HepG2 (cell line): Measurements from ENCODE around the gene P2RX1. TPM values are rescaled to one million over a fixed set of nuclear protein-coding genes. Genes with fewer than 3 reads are reported as not detected.

Source experiments
- ATAC-seq: fragments of 200-7000 bp; cut with Tn5 transposase; 3 replicates; pipeline ENCODE4 v1.9.1; 2020; ENCODE audit warnings: mild to moderate bottlenecking, moderate library complexity
- BruUV-seq: library from RNA; stranded (reverse); fragments of 400-500 nt; replicated peaks from 2 replicates; lab custom pipeline; 2021; lab: Mats Ljungman, UMichigan
- CTCF ChIA-PET: fragments of 300-600 bp; formaldehyde crosslinking; extraction: SDS; loops from one replicate; lab custom pipeline; 2021; ENCODE audit warnings: low total read pairs, inconsistent platforms, low intra/inter-chr PET ratio; lab: Yijun Ruan, JAX
- POLR2A ChIA-PET: fragments of 350-600 bp; sonication (Branson Sonifier 250); formaldehyde crosslinking; loops from one replicate; lab custom pipeline; 2020; ENCODE audit warnings: antibody characterized with exemption, inconsistent platforms; lab: Yijun Ruan, JAX
- DNase-seq: peaks from one replicate; pipeline ENCODE4 v3.0.0-alpha.2; 2015; ENCODE audit warnings: low spot score
- FAIRE-seq: peaks from 3 replicates; lab custom pipeline; 2011; peaks lifted over from hg19 to GRCh38; lab: Jason Lieb, UNC
- H2AFZ ChIP-seq: one replicate; pipeline ENCODE4 v1.6.1; 2011; ENCODE audit warnings: low read length, inconsistent platforms
- H3K27ac ChIP-seq: fragments of 300-600 bp; 3 replicates; pipeline ENCODE4 v1.8.0; 2011; ENCODE audit warnings: mixed run types, mild to moderate bottlenecking, mixed read lengths, low read length, inconsistent platforms; ENCODE audit not compliant: insufficient read depth; ENCODE audit errors: extremely low read length
- H3K27me3 ChIP-seq, 2 experiments: fragments of 200-600 bp in 1 of 2; 2 replicates in 1 of 2; 3 replicates in 1 of 2; pipeline versions ENCODE4 v1.6.0 to v1.8.0; 2011; ENCODE audit warnings: low read length in 2 of 2, mild to moderate bottlenecking in 2 of 2, moderate library complexity in 2 of 2, inconsistent platforms in 1 of 2; ENCODE audit not compliant: insufficient read depth in 2 of 2, control insufficient read depth in 1 of 2
- H3K36me3 ChIP-seq, 2 experiments: fragments of 200-600 bp in 1 of 2; replicated peaks in 1 of 2; 2 replicates in 1 of 2; 3 replicates in 1 of 2; pipeline versions ENCODE4 v1.5.1 to v1.8.0; 2011; ENCODE audit warnings: low read length in 2 of 2, inconsistent platforms in 1 of 2; ENCODE audit not compliant: insufficient read depth in 2 of 2, control insufficient read depth in 1 of 2
- H3K4me1 ChIP-seq: 2 replicates; pipeline ENCODE4 v1.5.1; 2012; ENCODE audit warnings: low read length, inconsistent platforms; ENCODE audit not compliant: insufficient read depth
- H3K4me2 ChIP-seq: 2 replicates; pipeline ENCODE4 v1.6.0; 2011; ENCODE audit warnings: low read depth, low read length, inconsistent platforms
- H3K4me3 ChIP-seq, 3 experiments: fragments of 200-600 bp in 1 of 3; sonication (generic), shearing (Covaris generic) in 1 of 3; replicated peaks in 1 of 3; 2 replicates each; pipeline ENCODE4 v1.5.1; 2011 to 2016; ENCODE audit warnings: low read length in 3 of 3, inconsistent platforms in 2 of 3, low read depth in 2 of 3, mild to moderate bottlenecking in 2 of 3, control low read depth in 1 of 3, mixed read lengths in 1 of 3; ENCODE audit not compliant: insufficient read depth in 1 of 3
- H3K79me2 ChIP-seq: one replicate; pipeline ENCODE4 v1.6.1; 2011; ENCODE audit warnings: low read length, inconsistent platforms; ENCODE audit not compliant: insufficient read depth
- H3K9ac ChIP-seq: 2 replicates; pipeline ENCODE4 v1.6.0; 2011; ENCODE audit warnings: mild to moderate bottlenecking, low read depth, low read length, inconsistent platforms; ENCODE audit not compliant: insufficient read depth
- H3K9me3 ChIP-seq: 2 replicates; pipeline ENCODE4 v1.5.1; 2012; ENCODE audit warnings: mild to moderate bottlenecking, low read length
- H4K20me1 ChIP-seq: 2 replicates; pipeline ENCODE4 v1.6.0; 2011; ENCODE audit warnings: inconsistent platforms, mild to moderate bottlenecking, low read length, moderate library complexity; ENCODE audit not compliant: insufficient read depth
- CBX1 ChIP-seq: IDR thresholded peaks from one replicate; pipeline ENCODE4 v1.6.1; 2016; ENCODE audit warnings: antibody characterized with exemption, low read depth
- ETV6 ChIP-seq: sonication (generic); formaldehyde crosslinking; conservative IDR thresholded peaks from 2 replicates; pipeline ENCODE4 v1.4.0; 2020; ENCODE audit warnings: missing genetic modification reagents
- HDAC2 ChIP-seq: sonication (generic); formaldehyde crosslinking; IDR thresholded peaks from 2 replicates; pipeline ENCODE4 v1.4.0; 2020; ENCODE audit warnings: missing genetic modification reagents
- SIN3B ChIP-seq: fragments of 150-350 bp; IDR thresholded peaks from 2 replicates; pipeline ENCODE4 v1.6.1; 2014; ENCODE audit warnings: low read length
- ZFP62 ChIP-seq: sonication (generic); formaldehyde crosslinking; IDR thresholded peaks from 2 replicates; pipeline ENCODE4 v1.4.0; 2020; ENCODE audit warnings: missing genetic modification reagents
- ZNF138 ChIP-seq: sonication (generic); formaldehyde crosslinking; IDR thresholded peaks from 2 replicates; pipeline ENCODE4 v1.5.0; 2020; ENCODE audit warnings: mild to moderate bottlenecking, low read depth, missing genetic modification reagents
- ZNF234 ChIP-seq: sonication (generic); formaldehyde crosslinking; conservative IDR thresholded peaks from 2 replicates; pipeline ENCODE4 v1.5.1; 2020; ENCODE audit warnings: mild to moderate bottlenecking, missing genetic modification reagents
- ZNF329 ChIP-seq: sonication (generic); formaldehyde crosslinking; IDR thresholded peaks from 2 replicates; pipeline ENCODE4 v1.9.0; 2021; ENCODE audit warnings: low read depth, mild to moderate bottlenecking, missing genetic modification reagents
- ZNF383 ChIP-seq: sonication (generic); formaldehyde crosslinking; IDR thresholded peaks from 2 replicates; pipeline ENCODE4 v1.4.0; 2020; ENCODE audit warnings: missing genetic modification reagents, mild to moderate bottlenecking, borderline replicate concordance
- ZNF577 ChIP-seq: sonication (generic); formaldehyde crosslinking; IDR thresholded peaks from 2 replicates; pipeline ENCODE4 v1.4.0; 2020; ENCODE audit warnings: mild to moderate bottlenecking, low read depth, missing genetic modification reagents, borderline replicate concordance
- WGBS: methylation state at CpG from one replicate; pipeline ENCODE4 v1.1.6; 2017; ENCODE audit warnings: low lambda C conversion rate; 5-methylcytosine and 5-hydroxymethylcytosine counted together
- in situ Hi-C: cut with HindIII; loops from 2 replicates; pipeline ENCODE4 v1.10.0; 2017; ENCODE audit warnings: low pct_unique_long_range_greater_than_20kb; ENCODE audit not compliant: extremely low pct_ligation_motif_present
- intact Hi-C: fragments of 100-400 bp; cut with micrococcal nuclease; formaldehyde crosslinking; loops from one replicate; pipeline ENCODE4 v1.10.0; 2022; ENCODE audit not compliant: unreplicated experiment
- polyA plus RNA-seq, 8 experiments: library from polyadenylated mRNA; depleted of rRNA in 3 of 8; stranded (reverse) in 7 of 8; unstranded in 1 of 8; fragments of >200 nt; fragmentation: Illumina TruSeq in 4 of 8; extraction: Trizol in 4 of 8; gene quantifications; 2 replicates each; pipeline versions ENCODE4 v1.2.1 to v1.2.3, GENCODE V29; 2011 to 2016; ENCODE audit warnings: low read depth in 4 of 8, missing spikeins in 1 of 8, mixed read lengths in 1 of 8; ENCODE audit not compliant: insufficient read depth in 1 of 8
- total RNA-seq, 5 experiments: library from RNA; depleted of rRNA; stranded (reverse); fragments of >200 nt; fragmentation: Illumina TruSeq; extraction: Trizol; gene quantifications; 2 replicates each; pipeline ENCODE4 v1.2.3, GENCODE V29; 2016; ENCODE audit warnings: low read depth in 1 of 5
- TF ChIP-seq, protein P1 (sequence below): fragments of 450-650 bp; IDR thresholded peaks from 2 replicates; pipeline ENCODE4 v1.6.1; 2017; ENCODE audit warnings: mild to moderate bottlenecking

Gene P2RX1
- total and polyA plus RNA-seq, 2 of the 13 experiments (the other 11 are each of a cell fraction or from before 2014, with no cell fraction given) = 0.04 to 0.50 TPM

DNA sequence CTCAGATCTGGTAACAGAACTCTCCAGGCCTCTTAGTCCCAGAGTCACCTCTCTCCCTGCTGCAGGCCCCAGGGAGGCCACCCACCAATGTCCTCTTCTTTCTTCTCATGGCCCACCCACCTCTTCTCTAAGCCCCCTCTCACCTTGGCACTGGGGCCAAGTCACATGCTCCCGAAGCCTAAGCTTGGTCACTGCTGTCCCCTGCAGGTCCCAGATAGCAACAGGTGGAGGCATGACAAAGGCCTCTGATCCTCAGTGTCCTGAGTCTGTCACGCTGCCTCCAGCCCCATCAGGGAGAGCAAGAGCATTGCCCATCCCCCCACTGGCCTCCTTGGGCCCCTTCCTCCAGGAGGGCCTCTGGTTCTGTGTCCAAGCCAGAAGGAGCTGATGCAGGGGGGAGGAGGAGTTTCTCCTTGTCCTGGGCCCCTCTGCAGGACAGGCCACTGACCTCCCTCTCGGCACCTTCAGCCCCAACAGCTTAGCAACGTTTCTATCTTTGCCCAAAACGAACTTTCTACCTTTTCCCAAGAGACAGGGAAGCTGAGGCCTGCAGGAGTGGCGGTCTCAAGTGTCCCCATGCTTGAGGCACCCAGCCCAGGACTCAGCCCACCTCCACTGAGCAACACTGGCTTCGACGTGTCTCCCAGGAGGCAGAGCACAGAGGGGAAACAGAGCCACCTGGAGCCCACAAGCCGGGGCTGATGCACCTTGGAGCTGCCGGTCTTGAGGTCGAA lies 8.6 kb downstream of the P2RX1 start (continued):
- no peak for TF ChIP-seq ZFP62 (CRISPR knock-in tag)
- TF ChIP-seq ZNF138 (CRISPR knock-in tag) = no peak
- TF ChIP-seq ZNF383 (CRISPR knock-in tag) = no peak
- no peak for TF ChIP-seq SIN3B
- TF ChIP-seq CBX1 = no peak
- TF ChIP-seq HDAC2 (CRISPR knock-in tag) = no peak
- TF ChIP-seq, protein P1, sequence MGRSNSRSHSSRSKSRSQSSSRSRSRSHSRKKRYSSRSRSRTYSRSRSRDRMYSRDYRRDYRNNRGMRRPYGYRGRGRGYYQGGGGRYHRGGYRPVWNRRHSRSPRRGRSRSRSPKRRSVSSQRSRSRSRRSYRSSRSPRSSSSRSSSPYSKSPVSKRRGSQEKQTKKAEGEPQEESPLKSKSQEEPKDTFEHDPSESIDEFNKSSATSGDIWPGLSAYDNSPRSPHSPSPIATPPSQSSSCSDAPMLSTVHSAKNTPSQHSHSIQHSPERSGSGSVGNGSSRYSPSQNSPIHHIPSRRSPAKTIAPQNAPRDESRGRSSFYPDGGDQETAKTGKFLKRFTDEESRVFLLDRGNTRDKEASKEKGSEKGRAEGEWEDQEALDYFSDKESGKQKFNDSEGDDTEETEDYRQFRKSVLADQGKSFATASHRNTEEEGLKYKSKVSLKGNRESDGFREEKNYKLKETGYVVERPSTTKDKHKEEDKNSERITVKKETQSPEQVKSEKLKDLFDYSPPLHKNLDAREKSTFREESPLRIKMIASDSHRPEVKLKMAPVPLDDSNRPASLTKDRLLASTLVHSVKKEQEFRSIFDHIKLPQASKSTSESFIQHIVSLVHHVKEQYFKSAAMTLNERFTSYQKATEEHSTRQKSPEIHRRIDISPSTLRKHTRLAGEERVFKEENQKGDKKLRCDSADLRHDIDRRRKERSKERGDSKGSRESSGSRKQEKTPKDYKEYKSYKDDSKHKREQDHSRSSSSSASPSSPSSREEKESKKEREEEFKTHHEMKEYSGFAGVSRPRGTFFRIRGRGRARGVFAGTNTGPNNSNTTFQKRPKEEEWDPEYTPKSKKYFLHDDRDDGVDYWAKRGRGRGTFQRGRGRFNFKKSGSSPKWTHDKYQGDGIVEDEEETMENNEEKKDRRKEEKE = no peak

DNA sequence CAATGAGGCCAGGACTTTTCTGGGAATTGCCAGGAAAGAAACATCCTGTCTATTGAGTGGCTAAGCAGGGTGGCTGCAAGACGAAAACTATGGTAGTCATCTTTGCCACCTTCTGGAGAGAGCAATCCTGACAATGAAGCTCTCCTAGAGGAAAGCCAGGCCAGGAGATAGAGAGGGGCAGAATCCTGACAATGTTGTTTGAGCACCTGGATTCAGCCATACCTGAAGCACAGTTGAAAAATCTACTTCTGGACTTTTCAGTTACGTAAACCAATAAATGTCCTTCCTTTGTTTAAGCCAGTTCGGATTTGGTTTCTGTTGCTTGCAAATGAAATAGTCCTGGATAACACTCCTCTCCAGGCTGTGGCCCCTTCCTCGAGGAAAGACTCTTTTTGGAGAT lies 9.4 kb downstream of the P2RX1 start:
- 23% methylated on average over 4 of the region's 4 CpGs for WGBS
- intact Hi-C loops = loop anchor here (5.0 to 10.0 kb wide), 2 partner anchors 60 to 172 kb away; partner anchors contain the start of gene NCBP3
- no peak overlapping the region for H2AFZ ChIP-seq

More for the DNA sequence above, 9.4 kb downstream of the P2RX1 start:
- TF ChIP-seq ZNF234 (CRISPR knock-in tag) (no peak), ZNF329 (CRISPR knock-in tag) (peak; percentile 98), ZNF577 (CRISPR knock-in tag) (no peak), ETV6 (CRISPR knock-in tag) (no peak)
- no peak overlapping the region for H3K4me3 ChIP-seq
- H4K20me1 ChIP-seq = no peaks in the 10 kb centered on the region
- no peak overlapping the region for H3K27ac ChIP-seq
- peaks cover 7 to 32% of the 10 kb centered on the region in 2 experiments for H3K27me3 ChIP-seq
- no peak for DNase-seq
- ATAC-seq = no peak
- POLR2A ChIA-PET = interaction anchor here (0.5 kb wide), 1 partner anchor 11 kb away, joined by 3 read pairs; no protein-coding TSS in a partner anchor
- H3K9me3 ChIP-seq = no peaks in the 10 kb centered on the region
- in situ Hi-C loops = loop anchor here (10.0 kb wide), 1 partner anchor 172 kb away; no protein-coding TSS in a partner anchor
- FAIRE-seq = no peak
- no peaks in the 10 kb centered on the region for H3K36me3 ChIP-seq
- no peaks in the 10 kb centered on the region for H3K79me2 ChIP-seq
- peaks cover 16% of the 10 kb centered on the region for H3K4me1 ChIP-seq
- CTCF ChIA-PET = interaction anchor here (1.2 kb wide), 1 partner anchor 43 kb away, joined by 4 read pairs; no protein-coding TSS in a partner anchor
- BruUV-seq = no TSS peak
- no peak overlapping the region for H3K9ac ChIP-seq
- no peak overlapping the region for H3K4me2 ChIP-seq
